Measurements from ENCODE around the gene PRRC2A.
A peak's percentile ranks its signal among the peaks of the same experiment; 100 is the strongest.

GRCh38 chr6:31664790-31665500, 44.4 kb downstream of the PRRC2A start, which contains the start of gene GPANK1:
- no peak for TF ChIP-seq MYC (IDR thresholded peaks at IDR 0.05; ENCODE audit: borderline replicate concordance, low read length)
- TF ChIP-seq, protein P1, sequence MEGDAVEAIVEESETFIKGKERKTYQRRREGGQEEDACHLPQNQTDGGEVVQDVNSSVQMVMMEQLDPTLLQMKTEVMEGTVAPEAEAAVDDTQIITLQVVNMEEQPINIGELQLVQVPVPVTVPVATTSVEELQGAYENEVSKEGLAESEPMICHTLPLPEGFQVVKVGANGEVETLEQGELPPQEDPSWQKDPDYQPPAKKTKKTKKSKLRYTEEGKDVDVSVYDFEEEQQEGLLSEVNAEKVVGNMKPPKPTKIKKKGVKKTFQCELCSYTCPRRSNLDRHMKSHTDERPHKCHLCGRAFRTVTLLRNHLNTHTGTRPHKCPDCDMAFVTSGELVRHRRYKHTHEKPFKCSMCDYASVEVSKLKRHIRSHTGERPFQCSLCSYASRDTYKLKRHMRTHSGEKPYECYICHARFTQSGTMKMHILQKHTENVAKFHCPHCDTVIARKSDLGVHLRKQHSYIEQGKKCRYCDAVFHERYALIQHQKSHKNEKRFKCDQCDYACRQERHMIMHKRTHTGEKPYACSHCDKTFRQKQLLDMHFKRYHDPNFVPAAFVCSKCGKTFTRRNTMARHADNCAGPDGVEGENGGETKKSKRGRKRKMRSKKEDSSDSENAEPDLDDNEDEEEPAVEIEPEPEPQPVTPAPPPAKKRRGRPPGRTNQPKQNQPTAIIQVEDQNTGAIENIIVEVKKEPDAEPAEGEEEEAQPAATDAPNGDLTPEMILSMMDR (IDR thresholded peaks at IDR 0.05): no peak
- TF ChIP-seq ZSCAN20 (CRISPR knock-in tag; IDR thresholded peaks at IDR 0.05): no peak
- no peak for TF ChIP-seq EP300 (IDR thresholded peaks at IDR 0.05)
- TF ChIP-seq RAD21 (conservative IDR thresholded peaks at IDR 0.05 in 1 of 2, IDR thresholded peaks at IDR 0.05 in 1 of 2): no peak
- no peak for TF ChIP-seq POLR2A (IDR thresholded peaks at IDR 0.05; ENCODE audit: low read length)
- TF ChIP-seq PBX3 (IDR thresholded peaks at IDR 0.05): no peak
- TF ChIP-seq, protein P2, sequence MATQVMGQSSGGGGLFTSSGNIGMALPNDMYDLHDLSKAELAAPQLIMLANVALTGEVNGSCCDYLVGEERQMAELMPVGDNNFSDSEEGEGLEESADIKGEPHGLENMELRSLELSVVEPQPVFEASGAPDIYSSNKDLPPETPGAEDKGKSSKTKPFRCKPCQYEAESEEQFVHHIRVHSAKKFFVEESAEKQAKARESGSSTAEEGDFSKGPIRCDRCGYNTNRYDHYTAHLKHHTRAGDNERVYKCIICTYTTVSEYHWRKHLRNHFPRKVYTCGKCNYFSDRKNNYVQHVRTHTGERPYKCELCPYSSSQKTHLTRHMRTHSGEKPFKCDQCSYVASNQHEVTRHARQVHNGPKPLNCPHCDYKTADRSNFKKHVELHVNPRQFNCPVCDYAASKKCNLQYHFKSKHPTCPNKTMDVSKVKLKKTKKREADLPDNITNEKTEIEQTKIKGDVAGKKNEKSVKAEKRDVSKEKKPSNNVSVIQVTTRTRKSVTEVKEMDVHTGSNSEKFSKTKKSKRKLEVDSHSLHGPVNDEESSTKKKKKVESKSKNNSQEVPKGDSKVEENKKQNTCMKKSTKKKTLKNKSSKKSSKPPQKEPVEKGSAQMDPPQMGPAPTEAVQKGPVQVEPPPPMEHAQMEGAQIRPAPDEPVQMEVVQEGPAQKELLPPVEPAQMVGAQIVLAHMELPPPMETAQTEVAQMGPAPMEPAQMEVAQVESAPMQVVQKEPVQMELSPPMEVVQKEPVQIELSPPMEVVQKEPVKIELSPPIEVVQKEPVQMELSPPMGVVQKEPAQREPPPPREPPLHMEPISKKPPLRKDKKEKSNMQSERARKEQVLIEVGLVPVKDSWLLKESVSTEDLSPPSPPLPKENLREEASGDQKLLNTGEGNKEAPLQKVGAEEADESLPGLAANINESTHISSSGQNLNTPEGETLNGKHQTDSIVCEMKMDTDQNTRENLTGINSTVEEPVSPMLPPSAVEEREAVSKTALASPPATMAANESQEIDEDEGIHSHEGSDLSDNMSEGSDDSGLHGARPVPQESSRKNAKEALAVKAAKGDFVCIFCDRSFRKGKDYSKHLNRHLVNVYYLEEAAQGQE (IDR thresholded peaks at IDR 0.05): no peak
- TF ChIP-seq FOXS1 (CRISPR knock-in tag; IDR thresholded peaks at IDR 0.05): no peak
- no peak for TF ChIP-seq ESRRA (IDR thresholded peaks at IDR 0.05; ENCODE audit: borderline replicate concordance, low read length)
- TF ChIP-seq, protein P3, sequence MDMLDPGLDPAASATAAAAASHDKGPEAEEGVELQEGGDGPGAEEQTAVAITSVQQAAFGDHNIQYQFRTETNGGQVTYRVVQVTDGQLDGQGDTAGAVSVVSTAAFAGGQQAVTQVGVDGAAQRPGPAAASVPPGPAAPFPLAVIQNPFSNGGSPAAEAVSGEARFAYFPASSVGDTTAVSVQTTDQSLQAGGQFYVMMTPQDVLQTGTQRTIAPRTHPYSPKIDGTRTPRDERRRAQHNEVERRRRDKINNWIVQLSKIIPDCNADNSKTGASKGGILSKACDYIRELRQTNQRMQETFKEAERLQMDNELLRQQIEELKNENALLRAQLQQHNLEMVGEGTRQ (IDR thresholded peaks at IDR 0.05): no peak
- TF ChIP-seq HDAC2 (IDR thresholded peaks at IDR 0.05): no peak
- peak; percentile 79 for TF ChIP-seq MAX (IDR thresholded peaks at IDR 0.05)
